HL-60 (cell line): ENCODE measurements around the gene GOT1.

Experiments used
- DNase-seq, 2 experiments: peaks; one replicate each; pipeline ENCODE4 v3.0.0-alpha.2; 2010 to 2020; ENCODE audit warnings: low read depth in 1 of 2, low spot score in 1 of 2
- H3K27ac ChIP-seq: fragments of 250-450 bp; sonication (Bioruptor Pico); replicated peaks from 2 replicates; pipeline ENCODE4 v1.5.1; 2020; ENCODE audit warnings: mild to moderate bottlenecking, moderate library complexity
- H3K27me3 ChIP-seq: fragments of 250-450 bp; sonication (Bioruptor Pico); 2 replicates; pipeline ENCODE4 v1.5.1; 2021; ENCODE audit warnings: mild to moderate bottlenecking, moderate library complexity; ENCODE audit not compliant: insufficient read depth, poor library complexity, severe bottlenecking
- H3K4me3 ChIP-seq: replicated peaks from 2 replicates; pipeline ENCODE4 v1.5.1; 2011; ENCODE audit warnings: mild to moderate bottlenecking, control low read depth, low read length; ENCODE audit not compliant: insufficient read depth
- GABPA ChIP-seq: IDR thresholded peaks from 2 replicates; pipeline ENCODE4 v1.6.1; 2012; ENCODE audit warnings: low read depth
- POLR2AphosphoS5 ChIP-seq: IDR thresholded peaks from 2 replicates; pipeline ENCODE4 v1.6.1; 2012; ENCODE audit warnings: low read depth
- REST ChIP-seq: IDR thresholded peaks from 2 replicates; pipeline ENCODE4 v1.6.1; 2012; ENCODE audit warnings: low read depth; ENCODE audit not compliant: insufficient replicate concordance
- SPI1 ChIP-seq: IDR thresholded peaks from 2 replicates; pipeline ENCODE4 v1.6.1; 2012; ENCODE audit warnings: low read depth, mild to moderate bottlenecking, borderline replicate concordance
- TF ChIP-seq, protein P1 (sequence below): IDR thresholded peaks from one replicate; pipeline ENCODE4 v1.5.1; 2011; ENCODE audit warnings: low read length, control low read depth, inconsistent platforms; ENCODE audit not compliant: insufficient read depth

Gene GOT1

DNA sequence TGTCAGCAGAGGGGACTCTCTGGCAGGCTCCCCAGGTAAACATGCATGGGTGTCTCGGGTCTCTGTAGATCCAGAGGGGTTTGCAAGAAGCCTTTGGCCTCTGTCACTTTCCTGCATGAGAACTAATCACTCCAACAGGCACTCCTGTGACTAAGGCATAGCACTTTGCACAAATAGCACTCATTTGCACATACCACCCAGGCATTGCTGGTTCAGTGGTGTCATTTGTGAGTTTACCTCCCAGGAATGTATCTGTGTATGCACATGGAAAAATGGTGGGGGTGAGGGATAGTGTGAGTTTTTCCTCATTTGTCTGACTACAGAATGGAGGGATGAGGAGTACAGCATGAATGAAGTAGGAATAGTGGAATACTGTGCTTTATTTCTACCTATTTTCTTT, 61.8 kb downstream of the GOT1 start:
- Histone ChIP-seq H3K27me3 (no peaks in the 10 kb centered on the region), H3K4me3 (no peak overlapping the region), H3K27ac (no peak overlapping the region)
- TF ChIP-seq REST (no peak), GABPA (no peak), SPI1 (no peak), POLR2AphosphoS5 (no peak)
- TF ChIP-seq, protein P1, sequence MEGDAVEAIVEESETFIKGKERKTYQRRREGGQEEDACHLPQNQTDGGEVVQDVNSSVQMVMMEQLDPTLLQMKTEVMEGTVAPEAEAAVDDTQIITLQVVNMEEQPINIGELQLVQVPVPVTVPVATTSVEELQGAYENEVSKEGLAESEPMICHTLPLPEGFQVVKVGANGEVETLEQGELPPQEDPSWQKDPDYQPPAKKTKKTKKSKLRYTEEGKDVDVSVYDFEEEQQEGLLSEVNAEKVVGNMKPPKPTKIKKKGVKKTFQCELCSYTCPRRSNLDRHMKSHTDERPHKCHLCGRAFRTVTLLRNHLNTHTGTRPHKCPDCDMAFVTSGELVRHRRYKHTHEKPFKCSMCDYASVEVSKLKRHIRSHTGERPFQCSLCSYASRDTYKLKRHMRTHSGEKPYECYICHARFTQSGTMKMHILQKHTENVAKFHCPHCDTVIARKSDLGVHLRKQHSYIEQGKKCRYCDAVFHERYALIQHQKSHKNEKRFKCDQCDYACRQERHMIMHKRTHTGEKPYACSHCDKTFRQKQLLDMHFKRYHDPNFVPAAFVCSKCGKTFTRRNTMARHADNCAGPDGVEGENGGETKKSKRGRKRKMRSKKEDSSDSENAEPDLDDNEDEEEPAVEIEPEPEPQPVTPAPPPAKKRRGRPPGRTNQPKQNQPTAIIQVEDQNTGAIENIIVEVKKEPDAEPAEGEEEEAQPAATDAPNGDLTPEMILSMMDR, result no peak
- DNase-seq, result no peak

DNA sequence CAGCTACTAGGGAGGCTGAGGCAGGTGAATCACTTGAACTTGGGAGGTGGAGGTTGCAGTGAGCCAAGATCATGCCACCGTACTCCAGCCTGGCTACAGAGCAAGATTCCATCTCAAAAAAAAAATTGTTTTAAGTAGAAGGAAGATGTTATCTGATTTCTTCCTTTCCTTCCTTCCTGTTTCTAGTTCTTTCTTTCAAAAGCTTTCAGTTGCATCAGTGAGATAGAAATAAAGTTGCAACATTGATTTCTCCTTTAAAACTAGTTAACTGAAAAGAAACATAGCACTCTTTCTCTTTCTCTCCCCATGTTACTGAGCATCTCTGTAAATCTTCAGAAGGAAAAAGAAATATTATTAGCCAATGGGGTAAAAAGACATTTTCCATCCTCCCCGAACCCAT, 63.8 kb downstream of the GOT1 start:
- no peaks in the 10 kb centered on the region for H3K27me3 ChIP-seq
- TF ChIP-seq, protein P1, result no peak
- TF ChIP-seq SPI1 (no peak), REST (no peak), POLR2AphosphoS5 (no peak), GABPA (no peak)
- H3K27ac ChIP-seq, result no peak overlapping the region
- no peak for DNase-seq
- H3K4me3 ChIP-seq, result no peak overlapping the region

- Histone ChIP-seq H3K27me3 (no peaks in the 10 kb centered on the region), H3K27ac (no peak overlapping the region), H3K4me3 (no peak overlapping the region)
- no peak for DNase-seq
- TF ChIP-seq GABPA (no peak), POLR2AphosphoS5 (no peak), SPI1 (no peak), REST (no peak)
These were observed 64.7 kb downstream of the GOT1 start for GRCh38 chr10:99365736-99366135.

DNA sequence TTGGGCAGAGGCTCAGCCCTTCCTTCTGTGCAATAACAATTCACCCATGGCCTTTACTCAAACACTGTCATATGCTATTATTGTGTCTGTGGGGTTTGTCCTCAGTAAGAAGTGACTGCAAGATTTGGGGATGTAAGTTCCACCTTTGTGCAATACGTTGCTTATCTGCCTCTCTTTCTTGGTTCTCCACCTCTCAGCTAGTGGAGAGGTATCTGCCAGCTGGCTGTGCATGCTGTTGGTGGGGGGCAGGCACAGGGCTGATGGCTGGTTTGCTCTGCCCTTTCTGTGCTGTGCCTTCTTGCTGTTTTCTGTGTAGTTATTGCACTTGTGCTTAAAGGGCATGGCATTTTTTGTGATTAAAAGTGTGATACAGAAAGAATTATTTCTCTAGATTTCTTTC, 65.1 kb downstream of the GOT1 start:
- no peak overlapping the region for H3K27ac ChIP-seq
- TF ChIP-seq REST (no peak), GABPA (no peak), SPI1 (no peak), POLR2AphosphoS5 (no peak)
- no peaks in the 10 kb centered on the region for H3K27me3 ChIP-seq
- DNase-seq, result no peak
- H3K4me3 ChIP-seq, result no peak overlapping the region
